RPMI8226 (cell line): ENCODE data around the gene PAPPA2.
"Not testable (repeated sequence)": the region's sequence is repeated elsewhere in the genome, so short reads cannot be mapped to it uniquely, and the experiment has no call there.

ENCODE experiments used
- DNase-seq: peaks from one replicate; pipeline ENCODE4 v3.0.0-alpha.2; 2015

The PAPPA2 gene

GRCh38 chr1:176612791-176613190, 149.8 kb downstream of the PAPPA2 start:
- no peak for DNase-seq

- DNase-seq, result no peak
These were observed 154.9 kb downstream of the PAPPA2 start for GRCh38 chr1:176617881-176618280.

GRCh38 chr1:176619261-176619660, 156.3 kb downstream of the PAPPA2 start:
- no peak for DNase-seq

- no peak for DNase-seq
These were observed 162.4 kb downstream of the PAPPA2 start for GRCh38 chr1:176625365-176625764.

- no peak for DNase-seq
These were observed 163.6 kb downstream of the PAPPA2 start for GRCh38 chr1:176626572-176627061.

- no peak for DNase-seq
These were observed 165.8 kb downstream of the PAPPA2 start for GRCh38 chr1:176628775-176629174.

GRCh38 chr1:176634733-176635132, 171.8 kb downstream of the PAPPA2 start:
- not testable (repeated sequence) for DNase-seq

GRCh38 chr1:176638713-176639526, 175.9 kb downstream of the PAPPA2 start:
- DNase-seq, result no peak

GRCh38 chr1:176643536-176643935, 180.6 kb downstream of the PAPPA2 start:
- no peak for DNase-seq

GRCh38 chr1:176648556-176648955, 185.6 kb downstream of the PAPPA2 start:
- no peak for DNase-seq

- no peak for DNase-seq
These were observed 193.5 kb downstream of the PAPPA2 start for GRCh38 chr1:176656257-176656995.

GRCh38 chr1:176669782-176670181, 206.8 kb downstream of the PAPPA2 start:
- no peak for DNase-seq

- peak; percentile 67 for DNase-seq
These were observed 207.9 kb downstream of the PAPPA2 start for GRCh38 chr1:176670853-176671252.

GRCh38 chr1:176682830-176683535, 220.0 kb downstream of the PAPPA2 start:
- DNase-seq, result no peak

GRCh38 chr1:176691251-176692228, 228.6 kb downstream of the PAPPA2 start:
- peak; percentile 94 for DNase-seq

GRCh38 chr1:176692431-176692830, 229.5 kb downstream of the PAPPA2 start:
- DNase-seq, result peak; percentile 87

- DNase-seq, result no peak
These were observed 230.2 kb downstream of the PAPPA2 start for GRCh38 chr1:176692988-176693696.

GRCh38 chr1:176693697-176694329, 230.8 kb downstream of the PAPPA2 start:
- no peak for DNase-seq

- no peak for DNase-seq
These were observed 231.7 kb downstream of the PAPPA2 start for GRCh38 chr1:176694713-176695112.

- DNase-seq, result peak; percentile 73
These were observed 233.1 kb downstream of the PAPPA2 start for GRCh38 chr1:176696109-176696508.

- DNase-seq, result no peak
These were observed 233.7 kb downstream of the PAPPA2 start for GRCh38 chr1:176696689-176697088.
